ENCODE data around the gene F12.
"Not testable (repeated sequence)": the region's sequence is repeated elsewhere in the genome, so short reads cannot be mapped to it uniquely, and the experiment has no call there.

F12 gene

DNA sequence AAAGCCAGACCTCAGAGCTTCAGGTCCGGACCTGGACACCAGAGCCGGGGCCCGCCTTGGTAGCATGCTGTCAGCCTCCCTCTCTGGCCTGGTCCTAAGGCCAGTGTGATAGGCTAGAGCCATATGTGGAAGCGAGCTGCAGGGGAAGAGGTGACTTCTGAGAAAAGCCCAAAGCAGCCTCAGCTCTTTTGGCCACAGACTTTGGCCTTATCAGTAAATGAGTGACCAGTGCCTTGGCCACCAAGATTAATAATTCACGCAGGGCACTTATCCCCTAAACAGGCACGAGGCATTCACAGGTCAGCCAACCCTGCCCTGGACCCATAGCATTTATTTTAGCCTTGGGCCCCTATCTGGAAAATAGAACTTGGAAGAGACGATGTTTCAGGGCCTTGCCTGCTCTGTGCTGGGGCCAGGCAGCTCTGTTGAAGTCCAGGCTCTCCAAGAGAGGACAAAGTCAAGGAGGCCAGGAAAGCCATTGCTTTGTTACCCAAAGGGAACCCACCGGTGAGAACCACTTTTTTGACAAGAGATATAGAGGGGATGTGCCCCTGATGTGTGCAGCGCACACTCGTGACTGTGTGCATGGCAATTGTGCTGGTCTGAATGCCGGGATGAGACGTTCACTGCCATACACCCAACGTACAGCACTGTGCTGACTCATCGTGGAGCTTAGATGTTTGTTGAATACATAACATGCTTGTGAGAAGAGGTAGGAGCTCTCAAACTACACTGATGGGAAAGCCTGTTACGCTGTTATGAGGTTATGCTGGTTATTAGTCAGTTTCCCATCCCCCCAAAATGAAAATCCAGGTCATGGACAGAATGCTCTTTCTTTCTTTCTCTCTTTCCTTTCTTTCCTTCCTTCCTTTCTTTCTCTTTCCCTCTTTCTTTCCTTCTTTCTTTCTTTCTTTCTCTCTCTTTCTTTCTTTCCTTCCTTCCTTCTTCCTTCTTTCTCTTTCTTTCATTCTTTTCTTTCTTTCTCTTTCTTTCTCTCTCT, 30.2 kb downstream of the F12 start:
- no peak for DNase-seq (ENCODE audit: extremely low spot score)
- CTCF ChIA-PET = interaction anchor here (0.5 to 3.0 kb wide), 5 partner anchors 9 to 70 kb away, joined by 3 to 23 read pairs (median 14); no protein-coding TSS in a partner anchor
- POLR2A ChIA-PET = interaction anchor here (0.9 to 1.9 kb wide), 10 partner anchors 11 to 76 kb away, joined by 3 to 8 read pairs (median 3); partner anchors contain the start of genes GRK6 and LMAN2
- TF ChIP-seq PKNOX1 (IDR thresholded peaks at IDR 0.05) (no peak), FOXM1 (IDR thresholded peaks at IDR 0.05; ENCODE audit: borderline replicate concordance) (no peak), NFRKB (IDR thresholded peaks at IDR 0.05) (no peak), FOXK2 (IDR thresholded peaks at IDR 0.05) (no peak), LEF1 (IDR thresholded peaks at IDR 0.05; ENCODE audit: borderline replicate concordance) (no peak), FOXA1 (IDR thresholded peaks at IDR 0.05) (no peak), TARDBP (IDR thresholded peaks at IDR 0.05) (no peak), CTBP1 (IDR thresholded peaks at IDR 0.05; ENCODE audit: borderline replicate concordance) (no peak), ARNT (IDR thresholded peaks at IDR 0.05) (no peak), SUZ12 (IDR thresholded peaks at IDR 0.05) (no peak), HDGF (IDR thresholded peaks at IDR 0.05; ENCODE audit: borderline replicate concordance) (no peak), SP1 (IDR thresholded peaks at IDR 0.05) (no peak), ZNF384 (IDR thresholded peaks at IDR 0.05) (no peak), ELF4 (IDR thresholded peaks at IDR 0.05) (no peak), BHLHE40 (IDR thresholded peaks at IDR 0.05; ENCODE audit: borderline replicate concordance) (no peak), L3MBTL2 (conservative IDR thresholded peaks at IDR 0.05) (no peak)

DNA sequence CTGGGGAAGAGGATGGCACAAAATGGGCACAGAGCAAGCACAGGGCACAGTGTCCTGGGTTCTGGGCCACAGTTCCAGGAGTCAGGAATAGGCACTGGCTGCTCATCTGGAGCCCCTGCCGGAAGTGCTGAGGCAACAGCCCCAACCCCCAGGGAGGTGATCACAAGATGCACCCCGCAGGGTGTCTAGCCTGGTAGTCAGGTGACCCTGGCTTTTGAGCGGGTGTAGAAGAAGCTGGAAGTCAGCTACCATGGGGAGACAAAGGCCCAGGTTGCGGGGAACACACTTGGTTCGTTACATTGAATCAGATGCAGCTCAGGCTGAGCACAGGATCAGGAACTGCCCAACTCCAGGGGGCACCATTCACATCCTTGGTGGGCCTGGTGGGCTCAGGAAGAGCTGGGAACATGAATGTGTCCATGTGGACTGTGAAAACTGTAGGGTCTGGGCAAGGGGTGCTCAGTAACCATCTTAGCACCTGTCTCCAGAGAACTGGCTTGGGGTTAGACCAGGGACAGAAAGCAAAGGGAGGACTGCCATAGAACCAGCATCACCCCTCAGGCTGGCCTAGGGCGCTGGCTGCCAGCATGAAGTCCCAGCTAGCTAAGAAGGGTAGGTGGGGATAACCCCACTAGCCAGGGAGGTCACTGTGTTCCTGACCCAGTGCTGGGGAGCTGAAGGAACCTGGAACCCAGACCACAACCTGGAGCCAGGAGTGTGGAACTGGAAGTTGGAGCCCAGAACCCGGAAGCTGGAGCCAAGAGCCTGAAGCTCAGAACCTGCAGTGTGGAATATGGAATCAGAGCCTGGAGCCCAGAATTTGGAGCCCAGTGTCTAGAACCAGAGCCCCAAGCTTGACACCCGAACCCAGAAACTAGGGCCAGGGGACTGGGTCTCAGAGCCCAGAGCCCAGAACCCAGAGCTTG, 31.2 kb downstream of the F12 start:
- CTCF ChIA-PET = interaction anchor here (1.3 to 3.0 kb wide), 4 partner anchors 8 to 26 kb away, joined by 4 to 23 read pairs (median 16); no protein-coding TSS in a partner anchor

DNA sequence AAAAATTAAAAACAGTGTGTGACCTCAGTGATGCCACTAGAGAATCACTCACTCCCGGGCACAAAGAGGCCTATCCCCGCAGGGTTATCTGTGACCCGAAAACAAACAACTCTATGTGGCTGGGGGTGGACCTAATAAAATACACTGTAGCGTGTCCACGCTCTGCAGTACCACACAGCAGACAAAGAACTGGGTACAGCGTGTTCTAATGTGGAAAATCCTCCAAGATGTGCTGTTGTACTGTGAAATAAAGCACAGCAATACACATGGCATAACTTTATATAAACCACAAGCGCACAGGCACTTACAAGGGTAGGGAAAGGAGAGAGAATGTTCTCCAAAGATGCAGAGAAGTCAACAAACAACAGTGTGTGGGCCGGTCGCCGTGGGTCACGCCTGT, 33.3 kb downstream of the F12 start:
- ChIA-PET POLR2A (no interaction called here), CTCF (no interaction called here)
- no peak for DNase-seq (ENCODE audit: extremely low spot score)
- TF ChIP-seq L3MBTL2 (conservative IDR thresholded peaks at IDR 0.05) (no peak), CTBP1 (IDR thresholded peaks at IDR 0.05; ENCODE audit: borderline replicate concordance) (no peak), SP1 (IDR thresholded peaks at IDR 0.05) (no peak), ELF4 (IDR thresholded peaks at IDR 0.05) (no peak), BHLHE40 (IDR thresholded peaks at IDR 0.05; ENCODE audit: borderline replicate concordance) (no peak), LEF1 (IDR thresholded peaks at IDR 0.05; ENCODE audit: borderline replicate concordance) (no peak), FOXA1 (IDR thresholded peaks at IDR 0.05) (no peak), FOXM1 (IDR thresholded peaks at IDR 0.05; ENCODE audit: borderline replicate concordance) (no peak), NFRKB (IDR thresholded peaks at IDR 0.05) (no peak), HDGF (IDR thresholded peaks at IDR 0.05; ENCODE audit: borderline replicate concordance) (no peak), FOXK2 (IDR thresholded peaks at IDR 0.05) (no peak), ARNT (IDR thresholded peaks at IDR 0.05) (no peak), SUZ12 (IDR thresholded peaks at IDR 0.05) (no peak), TARDBP (IDR thresholded peaks at IDR 0.05) (no peak), PKNOX1 (IDR thresholded peaks at IDR 0.05) (no peak), ZNF384 (IDR thresholded peaks at IDR 0.05) (no peak)

More for the DNA sequence above, 31.2 kb downstream of the F12 start:
- TF ChIP-seq FOXA1 (IDR thresholded peaks at IDR 0.05) (no peak), LEF1 (IDR thresholded peaks at IDR 0.05; ENCODE audit: borderline replicate concordance) (no peak), FOXK2 (IDR thresholded peaks at IDR 0.05) (no peak), HDGF (IDR thresholded peaks at IDR 0.05; ENCODE audit: borderline replicate concordance) (no peak), BHLHE40 (IDR thresholded peaks at IDR 0.05; ENCODE audit: borderline replicate concordance) (no peak), ARNT (IDR thresholded peaks at IDR 0.05) (no peak), SUZ12 (IDR thresholded peaks at IDR 0.05) (no peak), NFRKB (IDR thresholded peaks at IDR 0.05) (no peak), ELF4 (IDR thresholded peaks at IDR 0.05) (no peak), TARDBP (IDR thresholded peaks at IDR 0.05) (no peak), PKNOX1 (IDR thresholded peaks at IDR 0.05) (no peak), L3MBTL2 (conservative IDR thresholded peaks at IDR 0.05) (no peak), FOXM1 (IDR thresholded peaks at IDR 0.05; ENCODE audit: borderline replicate concordance) (no peak)
- DNase-seq (ENCODE audit: extremely low spot score) = no peak
- POLR2A ChIA-PET = interaction anchor here (0.9 to 1.9 kb wide), 9 partner anchors 12 to 77 kb away, joined by 3 to 8 read pairs (median 3); partner anchors contain the start of genes GRK6 and LMAN2

- CTCF ChIA-PET; DNase-seq (ENCODE audit: extremely low spot score): not testable (repeated sequence)
- POLR2A ChIA-PET = interaction anchor here (1.0 kb wide), 1 partner anchor 9 kb away, joined by 4 read pairs; no protein-coding TSS in a partner anchor
These were observed 33.8 kb downstream of the F12 start for GRCh38 chr5:177375516-177375915.

DNA sequence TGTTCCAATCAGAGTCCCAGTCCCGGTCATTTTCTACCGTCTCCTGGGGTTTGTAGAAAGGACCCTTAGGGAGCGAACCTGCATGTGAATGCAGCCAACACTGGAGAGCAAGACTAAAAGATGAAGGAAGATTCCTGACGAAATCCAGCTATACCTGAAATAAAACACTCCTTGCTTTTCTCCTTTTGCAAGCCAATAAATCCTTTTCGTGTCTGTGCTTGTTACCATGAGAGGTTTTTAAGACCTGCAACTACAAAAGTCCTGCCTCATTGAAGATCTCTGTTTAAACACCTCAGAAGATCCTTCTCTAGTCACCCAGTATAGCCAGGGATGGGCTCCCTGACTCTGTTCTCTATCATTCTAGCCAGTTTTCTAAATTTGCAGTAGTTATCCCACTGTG, 35.2 kb downstream of the F12 start:
- ChIA-PET CTCF (interaction anchor here (1.1 kb wide), 1 partner anchor 81 kb away, joined by 4 read pairs; no protein-coding TSS in a partner anchor), POLR2A (interaction anchor here (0.6 kb wide), 1 partner anchor 14 kb away, joined by 3 read pairs; no protein-coding TSS in a partner anchor)
- no peak for DNase-seq (ENCODE audit: extremely low spot score)
- no peak for TF ChIP-seq HDGF (IDR thresholded peaks at IDR 0.05; ENCODE audit: borderline replicate concordance)
